Stimulated activated CD8-positive, alpha-beta memory T cell treated with anti-CD3 and anti-CD28 coated beads, Interleukin-7, amount 100 ng/mL, for 24 hours (primary cell): ENCODE data around the gene VIPR1.
A peak's percentile ranks its signal among the peaks of the same experiment; 100 is the strongest.

Experiments
- DNase-seq: peaks from one replicate; pipeline ENCODE4 v3.0.0-alpha.2; 2020; ENCODE audit warnings: low read depth

VIPR1 gene

DNA sequence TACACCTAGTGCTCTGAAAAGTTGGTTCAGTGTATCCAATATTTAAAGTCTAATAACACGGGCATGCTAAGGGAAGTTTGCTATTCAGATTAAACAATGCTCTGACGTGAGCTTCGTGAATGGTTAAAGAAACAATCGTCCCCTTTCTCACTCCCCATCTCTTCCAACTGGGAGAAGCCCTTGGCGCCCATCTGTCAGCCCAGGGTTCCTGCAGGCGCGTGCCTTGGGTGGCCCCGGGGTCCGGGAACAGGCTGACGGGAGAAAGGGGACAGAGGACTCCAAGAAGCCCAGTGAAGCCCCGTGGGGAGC, 78.9 kb downstream of the VIPR1 start:
- no peak for DNase-seq

DNA sequence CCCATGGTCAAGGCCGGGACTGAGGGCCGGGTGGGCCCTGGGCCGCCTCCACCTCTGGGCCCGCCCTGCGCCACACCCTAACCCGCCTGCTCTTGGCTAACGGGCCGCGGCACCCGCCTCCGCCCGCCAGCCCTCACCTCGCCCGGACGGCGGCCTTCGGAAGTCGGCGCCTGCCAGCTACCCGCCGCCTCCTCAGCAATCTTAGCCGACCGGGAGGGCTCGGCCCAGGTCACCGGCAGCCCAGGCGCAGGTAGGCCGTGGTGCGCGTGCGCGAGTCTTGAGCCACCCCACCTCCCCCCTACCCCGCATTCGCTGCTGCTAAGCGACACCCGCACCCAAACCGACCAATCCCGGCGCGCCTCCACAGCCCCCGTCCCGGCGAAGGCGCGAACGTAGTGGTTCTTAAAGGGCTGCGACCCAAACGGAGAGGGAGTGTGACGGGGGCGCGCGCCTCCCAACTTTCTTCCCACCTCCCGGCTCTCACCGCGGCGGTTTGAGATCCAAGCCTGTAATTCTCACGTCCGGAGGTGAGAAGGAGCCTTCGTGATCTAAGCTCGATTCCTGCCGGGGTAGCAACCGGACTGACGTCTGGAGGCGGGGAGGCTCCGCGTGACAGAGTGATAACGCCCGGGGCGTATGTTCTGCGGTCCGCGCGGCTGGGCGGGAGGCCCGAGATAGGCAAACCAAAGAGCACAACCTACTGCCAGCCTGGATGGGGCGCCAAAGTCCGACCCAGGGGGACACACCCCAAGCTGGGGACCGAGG, 79.4 kb downstream of the VIPR1 start, which contains the start of gene SEC22C:
Gene SEC22C (minus strand): TSS at position 259 of the 765 bp plus-strand sequence. CDS start 12,921 bp downstream, outside the sequence.
- DNase-seq, result peak; percentile 92

DNA sequence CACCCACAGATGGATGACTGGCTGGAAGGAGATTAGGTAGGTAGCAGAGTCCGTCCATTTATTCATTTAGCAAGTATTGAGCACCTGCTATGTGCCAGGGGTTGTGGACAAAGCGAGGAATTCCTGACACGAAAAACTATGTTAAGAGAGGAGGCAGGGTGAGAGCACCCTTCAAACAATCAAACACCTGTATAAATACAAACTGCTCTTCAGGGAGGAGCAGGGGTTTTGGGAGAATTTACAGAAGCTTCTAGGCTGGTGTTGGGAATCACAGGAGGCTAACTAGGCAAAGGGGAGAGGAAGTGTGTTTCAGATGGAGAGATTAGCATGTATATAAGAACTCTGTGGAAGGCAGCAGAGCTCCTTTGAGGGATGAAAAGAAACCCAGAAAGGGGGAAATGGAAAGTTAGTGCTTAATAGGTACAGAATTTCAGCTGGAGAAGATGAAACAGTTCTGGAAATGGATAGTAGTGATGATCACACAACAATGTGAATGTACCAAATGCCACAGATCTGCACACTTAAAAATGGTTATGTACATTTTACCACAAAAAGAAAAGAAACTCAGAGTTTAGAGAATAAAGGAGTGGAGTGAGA, 80.1 kb downstream of the VIPR1 start:
- no peak for DNase-seq
